Endothelial cell of umbilical vein (primary cell): ENCODE results near the gene VWA8.

ENCODE experiments used
- CTCF ChIP-seq, 2 donors: IDR thresholded peaks; 1 replicate in 1 of 2; 2 replicates in 1 of 2; pipeline ENCODE4 v1.5.1; 2011; ENCODE audit warnings: low read length in 2 of 2, mild to moderate bottlenecking in 2 of 2, moderate library complexity in 2 of 2, control low read depth in 1 of 2, inconsistent platforms in 1 of 2, low read depth in 1 of 2; ENCODE audit not compliant: insufficient read depth in 1 of 2; ENCODE audit errors: extremely low read depth in 1 of 2
- EZH2 ChIP-seq: IDR thresholded peaks from 2 replicates; pipeline ENCODE4 v1.6.1; 2012; ENCODE audit warnings: borderline replicate concordance, low read depth, mild to moderate bottlenecking, moderate library complexity, low read length, inconsistent platforms; ENCODE audit not compliant: severe bottlenecking
- POLR2A ChIP-seq: IDR thresholded peaks from 2 replicates; pipeline ENCODE4 v1.6.1; 2012; ENCODE audit warnings: low read depth, mild to moderate bottlenecking, control low read depth, low read length
- POLR2AphosphoS5 ChIP-seq: IDR thresholded peaks from 2 replicates; pipeline ENCODE4 v1.6.1; 2012; ENCODE audit warnings: low read depth, mild to moderate bottlenecking, control low read depth, low read length, moderate library complexity; ENCODE audit not compliant: insufficient read depth
- TF ChIP-seq, protein P1 (sequence below): IDR thresholded peaks from 2 replicates; pipeline ENCODE4 v1.6.1; 2011; ENCODE audit not compliant: insufficient read depth, insufficient read length

DNA sequence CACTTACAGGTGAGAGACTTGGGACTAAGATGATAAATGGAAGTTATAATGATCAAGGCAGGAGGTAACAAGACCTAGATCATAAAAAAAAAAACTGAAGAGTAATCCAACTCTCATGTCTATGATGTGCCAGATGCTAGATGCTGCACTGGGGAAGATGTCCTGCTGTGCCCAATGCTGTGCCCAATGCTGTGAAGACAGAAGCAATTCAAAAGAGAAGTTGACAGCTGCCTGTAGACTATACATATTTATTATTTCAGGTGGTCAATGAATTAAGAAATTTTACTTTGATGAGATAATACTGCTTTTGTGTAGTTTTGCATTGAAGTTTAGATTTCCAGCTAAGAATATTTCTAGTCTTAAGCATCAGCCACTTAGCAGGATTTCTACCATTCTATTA lies 21.5 kb downstream of the VWA8 start:
- TF ChIP-seq, protein P1, sequence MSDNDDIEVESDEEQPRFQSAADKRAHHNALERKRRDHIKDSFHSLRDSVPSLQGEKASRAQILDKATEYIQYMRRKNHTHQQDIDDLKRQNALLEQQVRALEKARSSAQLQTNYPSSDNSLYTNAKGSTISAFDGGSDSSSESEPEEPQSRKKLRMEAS: no peak
- TF ChIP-seq EZH2: no peak
- no peak for TF ChIP-seq POLR2A
- TF ChIP-seq CTCF (IDR thresholded peaks at IDR 0.05; ENCODE audit: extremely low read depth in 1 of 2, insufficient read depth in 1 of 2, low read depth in 1 of 2, low read length in 2 of 2): no peak
- TF ChIP-seq POLR2AphosphoS5: no peak
